HEK293T (cell line): ENCODE data around the gene TIFAB.
A peak's percentile ranks its signal among the peaks of the same experiment; 100 is the strongest.

Experiments used
- CTCF ChIA-PET: fragments of 350-600 bp; formaldehyde crosslinking; extraction: SDS; loops from one replicate; lab custom pipeline; 2021; ENCODE audit warnings: antibody characterized with exemption, inconsistent platforms; lab: Yijun Ruan, JAX
- POLR2A ChIA-PET: fragments of 350-600 bp; formaldehyde crosslinking; extraction: SDS; loops from one replicate; lab custom pipeline; 2020; ENCODE audit warnings: antibody characterized with exemption, inconsistent platforms; lab: Yijun Ruan, JAX
- DNase-seq: peaks from one replicate; pipeline ENCODE4 v3.0.0; 2012; ENCODE audit warnings: mixed read lengths; ENCODE audit errors: extremely low spot score
- ARNT ChIP-seq: fragments of 450-650 bp; IDR thresholded peaks from 2 replicates; pipeline ENCODE4 v1.6.1; 2017; ENCODE audit warnings: mild to moderate bottlenecking
- BHLHE40 ChIP-seq: fragments of 450-650 bp; IDR thresholded peaks from 2 replicates; pipeline ENCODE4 v1.6.1; 2016; ENCODE audit warnings: mild to moderate bottlenecking, moderate library complexity, borderline replicate concordance
- CTBP1 ChIP-seq: fragments of 450-650 bp; IDR thresholded peaks from 2 replicates; pipeline ENCODE4 v1.6.1; 2016; ENCODE audit warnings: borderline replicate concordance
- ELF4 ChIP-seq: fragments of 450-650 bp; IDR thresholded peaks from 2 replicates; pipeline ENCODE4 v1.6.1; 2017; ENCODE audit warnings: antibody characterized with exemption
- FOXA1 ChIP-seq: fragments of 450-650 bp; IDR thresholded peaks from 2 replicates; pipeline ENCODE4 v1.6.1; 2016; ENCODE audit warnings: mild to moderate bottlenecking
- FOXK2 ChIP-seq: fragments of 450-650 bp; IDR thresholded peaks from 2 replicates; pipeline ENCODE4 v1.6.1; 2016; ENCODE audit warnings: mild to moderate bottlenecking
- FOXM1 ChIP-seq: fragments of 450-650 bp; IDR thresholded peaks from 2 replicates; pipeline ENCODE4 v1.6.1; 2017; ENCODE audit warnings: mild to moderate bottlenecking, borderline replicate concordance
- HDGF ChIP-seq: fragments of 450-650 bp; IDR thresholded peaks from 2 replicates; pipeline ENCODE4 v1.6.1; 2017; ENCODE audit warnings: antibody characterized with exemption, borderline replicate concordance
- L3MBTL2 ChIP-seq: fragments of 450-650 bp; conservative IDR thresholded peaks from 2 replicates; pipeline ENCODE4 v1.6.1; 2016; ENCODE audit warnings: mild to moderate bottlenecking
- LEF1 ChIP-seq: fragments of 450-650 bp; IDR thresholded peaks from 2 replicates; pipeline ENCODE4 v1.6.1; 2017; ENCODE audit warnings: mild to moderate bottlenecking, borderline replicate concordance
- NFRKB ChIP-seq: fragments of 450-650 bp; IDR thresholded peaks from 2 replicates; pipeline ENCODE4 v1.6.1; 2016; ENCODE audit warnings: mild to moderate bottlenecking, moderate library complexity
- SP1 ChIP-seq: fragments of 450-650 bp; IDR thresholded peaks from 2 replicates; pipeline ENCODE4 v1.6.1; 2017
- SUZ12 ChIP-seq: fragments of 450-650 bp; IDR thresholded peaks from 2 replicates; pipeline ENCODE4 v1.6.1; 2016; ENCODE audit warnings: mild to moderate bottlenecking
- TARDBP ChIP-seq: fragments of 450-650 bp; IDR thresholded peaks from 2 replicates; pipeline ENCODE4 v1.6.1; 2016
- ZNF384 ChIP-seq: fragments of 450-650 bp; IDR thresholded peaks from 2 replicates; pipeline ENCODE4 v1.6.1; 2016
- TF ChIP-seq, protein P1 (sequence below): fragments of 450-650 bp; IDR thresholded peaks from 2 replicates; pipeline ENCODE4 v1.6.1; 2016

The TIFAB gene

DNA sequence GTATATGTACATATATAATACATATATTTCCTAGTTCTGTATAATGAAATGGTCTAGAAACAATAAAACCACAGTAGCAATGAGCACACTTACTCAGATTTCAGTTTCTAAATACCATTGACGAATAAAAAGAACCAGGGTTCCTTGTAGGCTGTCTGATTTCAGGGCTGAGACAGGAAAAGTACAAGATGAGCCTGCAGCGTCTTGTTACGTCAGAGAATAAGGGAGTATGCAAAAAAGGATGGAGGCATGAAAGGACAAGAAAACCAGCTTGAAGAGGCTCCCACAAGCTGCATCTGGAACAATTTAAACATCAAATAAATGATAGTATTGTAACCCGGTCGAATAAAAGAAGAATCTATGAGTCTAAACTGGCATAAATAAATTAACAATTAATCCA is 17.8 kb upstream of the TIFAB start:
- TF ChIP-seq NFRKB: no peak
- no peak for TF ChIP-seq ARNT
- TF ChIP-seq FOXK2: no peak
- no peak for TF ChIP-seq HDGF
- TF ChIP-seq FOXA1: no peak
- TF ChIP-seq ZNF384: no peak
- TF ChIP-seq SUZ12: no peak
- TF ChIP-seq SP1: no peak
- ChIA-PET CTCF (interaction anchor here (1.0 to 2.3 kb wide), 2 partner anchors 82 to 96 kb away, joined by 3 to 15 read pairs; no protein-coding TSS in a partner anchor), POLR2A (no interaction called here)
- DNase-seq: no peak

- CTCF ChIA-PET: interaction anchor here (0.7 to 2.3 kb wide), 2 partner anchors 83 to 93 kb away, joined by 3 to 15 read pairs; no protein-coding TSS in a partner anchor
- no peak for TF ChIP-seq HDGF
- no peak for TF ChIP-seq CTBP1
- TF ChIP-seq FOXK2: no peak
- no peak for TF ChIP-seq ZNF384
- TF ChIP-seq ARNT: no peak
- no peak for TF ChIP-seq L3MBTL2
- TF ChIP-seq, protein P1, sequence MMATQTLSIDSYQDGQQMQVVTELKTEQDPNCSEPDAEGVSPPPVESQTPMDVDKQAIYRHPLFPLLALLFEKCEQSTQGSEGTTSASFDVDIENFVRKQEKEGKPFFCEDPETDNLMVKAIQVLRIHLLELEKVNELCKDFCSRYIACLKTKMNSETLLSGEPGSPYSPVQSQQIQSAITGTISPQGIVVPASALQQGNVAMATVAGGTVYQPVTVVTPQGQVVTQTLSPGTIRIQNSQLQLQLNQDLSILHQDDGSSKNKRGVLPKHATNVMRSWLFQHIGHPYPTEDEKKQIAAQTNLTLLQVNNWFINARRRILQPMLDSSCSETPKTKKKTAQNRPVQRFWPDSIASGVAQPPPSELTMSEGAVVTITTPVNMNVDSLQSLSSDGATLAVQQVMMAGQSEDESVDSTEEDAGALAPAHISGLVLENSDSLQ: no peak
- no peak for TF ChIP-seq BHLHE40
- POLR2A ChIA-PET: no interaction called here
- no peak for DNase-seq
Observed at GRCh38 chr5:135468541-135468940, 16.4 kb upstream of the TIFAB start.

- ChIA-PET POLR2A (no interaction called here), CTCF (interaction anchor here (0.7 to 12.0 kb wide), 2 partner anchors 83 to 93 kb away, joined by 3 to 450 read pairs; no protein-coding TSS in a partner anchor)
- TF ChIP-seq, protein P1: no peak
- TF ChIP-seq ELF4 (no peak), SP1 (no peak), ARNT (no peak), FOXK2 (no peak), BHLHE40 (no peak), TARDBP (no peak), ZNF384 (no peak), FOXA1 (no peak), L3MBTL2 (no peak), LEF1 (no peak), NFRKB (no peak), FOXM1 (no peak), CTBP1 (no peak), SUZ12 (no peak), HDGF (no peak)
- no peak for DNase-seq
Observed at GRCh38 chr5:135467871-135468485, 15.8 kb upstream of the TIFAB start.

DNA sequence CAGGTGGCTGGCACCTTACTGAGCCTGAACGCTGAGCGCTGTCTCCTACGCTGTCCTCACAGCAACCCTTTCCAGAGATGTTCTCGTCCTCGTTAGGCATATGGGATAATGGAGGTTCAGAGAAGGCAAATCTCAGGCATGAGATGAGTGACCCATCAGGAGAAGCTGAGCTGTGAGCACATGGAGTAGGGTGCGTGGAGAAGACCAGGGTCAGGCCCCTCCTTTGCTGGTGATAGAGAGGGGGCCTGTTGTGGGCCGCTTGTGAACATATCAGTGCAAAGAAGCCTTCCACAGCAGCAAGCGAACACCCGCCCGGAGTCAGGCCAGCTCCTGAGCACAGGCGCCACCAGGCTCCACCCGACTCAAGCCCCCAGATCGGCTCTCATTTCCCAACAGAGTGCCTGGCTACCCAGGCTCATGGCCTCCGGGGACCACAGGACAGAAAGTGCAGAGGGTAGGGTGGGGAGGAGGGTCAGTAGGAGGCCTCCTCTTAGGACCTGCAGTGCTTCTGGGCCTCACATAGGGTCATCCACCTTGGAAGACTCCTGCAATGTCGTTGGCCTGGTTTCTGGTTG is 15.0 kb upstream of the TIFAB start:
- TF ChIP-seq, protein P1: no peak
- TF ChIP-seq ELF4: no peak
- TF ChIP-seq FOXK2: no peak
- POLR2A ChIA-PET: interaction anchor here (1.4 to 2.2 kb wide), 3 partner anchors 22 to 85 kb away, joined by 3 to 25 read pairs (median 4); no protein-coding TSS in a partner anchor
- CTCF ChIA-PET: interaction anchor here (1.1 to 12.0 kb wide), 6 partner anchors 10 to 99 kb away, joined by 3 to 450 read pairs (median 15); no protein-coding TSS in a partner anchor
- DNase-seq: no peak

DNA sequence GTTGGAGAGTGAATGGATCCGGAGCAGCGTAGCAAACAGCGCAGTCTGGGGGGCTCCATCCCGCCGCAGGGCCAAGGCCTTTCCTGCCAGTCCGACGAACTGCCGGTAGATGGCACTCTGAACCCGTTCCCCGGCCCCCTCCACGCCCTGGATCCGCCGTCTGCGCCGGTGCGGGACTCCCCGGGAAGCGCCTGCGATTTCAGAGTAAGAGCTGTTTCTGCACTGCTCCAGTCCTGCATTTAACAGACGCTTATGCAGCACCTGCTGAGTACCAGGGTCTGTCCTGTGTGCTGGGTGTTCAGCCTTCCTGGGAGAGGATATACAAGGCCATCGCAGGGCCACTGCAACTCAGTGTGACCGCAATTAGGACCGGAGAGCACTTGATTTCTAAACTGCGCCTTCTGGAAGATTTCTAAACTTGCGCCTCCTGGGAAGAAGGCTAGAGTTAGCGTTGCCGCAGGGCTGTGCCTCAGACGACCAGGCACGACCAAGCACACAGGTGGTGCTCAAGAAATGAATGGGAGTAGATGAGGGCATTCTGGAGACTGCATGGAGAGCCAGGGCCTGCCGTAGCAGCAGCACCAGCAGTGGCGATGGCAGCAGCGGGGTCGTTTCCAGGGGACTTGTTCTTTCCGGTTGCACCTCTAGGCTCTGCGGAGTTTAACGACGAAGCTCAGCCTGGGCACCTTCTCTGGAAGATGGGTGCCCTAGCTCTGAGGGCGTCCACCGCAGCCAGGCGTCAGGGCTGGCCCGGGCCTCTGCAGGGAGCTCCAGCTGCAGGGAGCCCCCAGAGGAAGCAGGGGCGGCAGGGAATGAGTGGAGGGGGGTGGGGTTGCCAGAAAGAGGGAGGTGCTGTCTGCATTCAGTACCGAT is 14.3 kb upstream of the TIFAB start:
- CTCF ChIA-PET: interaction anchor here (0.5 to 12.0 kb wide), 30 partner anchors 9 to 416 kb away, joined by 3 to 450 read pairs (median 5); partner anchors contain the start of genes SLC25A48 and TIFAB
- POLR2A ChIA-PET: interaction anchor here (1.4 to 2.2 kb wide), 3 partner anchors 22 to 85 kb away, joined by 3 to 25 read pairs (median 4); no protein-coding TSS in a partner anchor
- TF ChIP-seq ELF4 (no peak), FOXA1 (no peak), ARNT (no peak), FOXK2 (no peak), TARDBP (no peak), CTBP1 (no peak), L3MBTL2 (no peak), SP1 (no peak), NFRKB (no peak), FOXM1 (no peak), HDGF (no peak)
- peak; percentile 88 for DNase-seq
